Smooth muscle cell of the brain vasculature (primary cell): ENCODE results near the gene POLR1A.
A peak's percentile ranks its signal among the peaks of the same experiment; 100 is the strongest.
"Not testable (repeated sequence)": the region's sequence is repeated elsewhere in the genome, so short reads cannot be mapped to it uniquely, and the experiment has no call there.

Experiments
- DNase-seq: peaks from one replicate; pipeline ENCODE4 v3.0.0-alpha.2; 2012; ENCODE audit warnings: low read depth, low spot score

The POLR1A gene

DNA sequence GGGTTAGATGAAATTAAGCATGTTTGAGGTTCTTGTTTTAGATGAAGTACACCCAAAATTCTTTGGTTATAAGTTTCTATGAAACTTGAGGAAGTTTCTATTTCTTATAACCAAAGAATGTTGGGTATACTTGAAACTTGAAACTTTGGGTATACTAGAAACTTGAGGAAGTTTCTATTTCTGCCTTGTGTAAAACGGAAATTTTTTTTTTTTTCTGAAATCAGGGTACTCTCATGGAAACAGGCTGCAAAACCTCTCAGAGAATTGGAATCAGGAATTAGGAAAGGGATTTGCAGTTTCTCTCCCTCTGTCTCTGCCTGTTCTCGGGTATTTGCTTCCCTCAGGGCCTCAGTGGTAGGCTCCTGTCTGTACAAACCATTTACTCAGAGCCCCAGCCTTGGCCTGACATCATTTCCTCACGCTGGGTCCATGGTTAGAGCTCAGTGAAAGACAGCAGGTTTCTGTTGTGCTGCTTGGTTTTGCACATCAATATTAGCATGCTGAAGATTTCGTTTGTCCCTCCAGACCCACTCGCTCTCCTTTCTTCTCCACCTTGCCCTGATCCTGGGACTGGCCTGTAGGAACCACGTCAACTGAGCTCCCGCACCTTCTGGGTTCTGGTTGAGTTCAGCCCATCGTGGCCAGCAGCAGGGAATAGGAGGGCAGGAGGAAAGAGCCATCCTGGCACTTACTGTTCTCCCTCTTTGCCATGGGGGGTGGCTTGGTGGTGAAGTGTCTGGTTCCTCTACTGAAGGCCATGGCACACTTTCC lies 106.4 kb downstream of the POLR1A start:
- DNase-seq, result peak; percentile 75

DNA sequence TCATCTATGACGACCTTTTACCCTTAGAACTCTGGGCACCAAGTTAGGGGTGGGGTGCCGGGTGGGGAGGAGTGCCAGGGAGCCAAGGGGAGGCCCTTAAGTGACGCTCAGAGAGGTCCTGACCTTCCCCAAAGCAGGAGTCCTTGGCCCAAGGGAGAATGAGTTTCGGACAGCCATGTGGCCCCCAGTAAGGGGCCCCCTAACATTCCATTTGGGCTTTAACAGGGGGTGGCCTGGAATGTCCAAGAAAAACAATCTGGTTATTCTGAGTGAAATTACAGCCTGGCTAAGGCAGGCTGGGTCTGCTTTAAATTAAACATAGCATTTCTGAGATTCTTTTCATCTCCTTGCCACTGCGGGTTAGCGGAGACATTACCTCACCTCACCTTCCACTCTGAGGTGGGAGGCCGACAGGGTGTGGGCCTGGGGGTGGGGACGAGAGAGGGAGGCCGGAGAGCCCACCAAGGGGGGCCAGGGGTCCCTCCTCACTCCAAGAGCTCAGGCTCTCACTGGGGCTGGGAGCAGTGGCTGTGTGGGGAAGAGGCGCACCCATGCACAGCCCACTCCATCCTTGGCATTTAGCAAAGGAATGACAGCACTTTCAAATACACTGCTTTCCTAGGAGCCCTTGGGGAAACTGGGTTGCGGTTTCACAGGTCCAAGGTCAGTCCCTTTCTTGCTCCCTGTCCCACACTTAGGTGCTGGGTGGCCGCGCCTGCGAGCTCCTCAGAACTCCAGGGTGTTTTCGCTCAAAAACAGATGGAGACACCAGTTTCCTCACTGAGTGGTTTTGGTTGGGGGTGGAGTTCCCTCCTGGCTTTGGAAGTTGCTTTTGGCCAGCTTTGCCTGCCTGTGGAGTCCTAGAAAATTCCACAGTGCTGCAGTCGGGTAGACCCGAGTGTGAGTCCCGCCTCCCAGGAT lies 107.4 kb downstream of the POLR1A start:
- peak; percentile 46 for DNase-seq

DNA sequence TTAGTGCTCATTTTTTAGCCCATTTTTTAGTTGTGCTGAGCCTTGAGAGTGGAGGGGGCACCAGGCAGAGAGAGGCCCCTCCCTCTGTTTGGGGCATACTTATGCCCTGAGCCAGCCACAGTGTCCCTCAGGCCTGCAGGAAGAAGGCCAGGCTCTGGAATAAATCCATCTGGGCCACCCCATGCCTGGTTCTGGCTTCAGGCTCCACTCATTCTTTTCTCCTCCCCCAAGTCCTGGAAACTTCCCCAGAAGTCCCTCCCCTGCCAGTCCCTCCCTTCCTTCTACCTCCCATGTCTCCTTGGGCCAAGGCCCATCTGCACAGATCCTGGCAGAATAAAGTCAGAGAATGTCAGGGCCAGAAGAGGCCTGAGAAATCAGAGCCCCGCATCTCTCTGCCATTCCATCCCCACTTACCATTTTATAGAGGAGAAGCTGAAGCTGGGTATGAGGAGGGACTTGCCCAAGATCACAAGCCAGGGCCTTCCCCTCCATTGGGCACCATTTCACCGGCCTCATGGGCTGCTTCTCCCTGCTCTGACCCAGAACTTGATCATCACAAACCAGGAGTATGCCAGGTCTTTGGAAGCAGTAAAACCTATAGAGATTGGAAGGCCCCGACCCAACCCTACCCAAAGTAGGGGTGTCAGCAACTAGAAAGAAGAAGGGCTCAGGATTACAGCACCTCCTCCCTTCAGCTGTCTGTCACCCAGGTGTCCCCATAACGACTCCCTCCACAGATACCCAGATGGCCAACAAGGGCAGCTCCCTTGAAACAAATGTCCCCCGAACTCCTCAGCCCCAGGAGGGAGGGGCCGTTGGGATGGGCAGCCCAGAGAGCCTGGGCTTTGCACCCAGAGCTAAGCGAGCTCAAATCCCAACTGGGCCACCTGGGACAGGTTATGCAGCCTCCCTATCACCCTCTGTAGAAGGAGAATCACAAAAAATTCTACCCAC lies 108.4 kb downstream of the POLR1A start:
- DNase-seq, result no peak

DNA sequence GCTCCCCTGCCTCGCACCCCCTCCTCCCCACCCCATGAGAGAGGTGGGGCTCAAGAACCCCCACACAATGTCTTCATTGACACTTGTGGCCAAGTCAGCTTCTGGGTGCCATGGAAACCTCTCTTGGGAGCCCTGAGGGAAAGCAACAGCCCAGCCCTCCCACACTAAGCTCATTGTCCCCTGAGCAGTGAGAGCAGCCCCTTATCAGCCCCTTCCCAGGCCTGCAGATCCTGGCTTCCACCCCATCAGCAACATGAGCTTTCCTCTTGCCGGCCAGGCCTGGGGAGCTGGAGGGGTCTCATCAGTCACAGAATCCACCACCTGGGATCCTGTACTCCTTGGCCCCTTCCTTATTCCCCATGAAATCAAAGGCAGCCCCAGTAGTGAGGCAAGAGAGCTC lies 109.1 kb downstream of the POLR1A start:
- DNase-seq, result no peak

DNA sequence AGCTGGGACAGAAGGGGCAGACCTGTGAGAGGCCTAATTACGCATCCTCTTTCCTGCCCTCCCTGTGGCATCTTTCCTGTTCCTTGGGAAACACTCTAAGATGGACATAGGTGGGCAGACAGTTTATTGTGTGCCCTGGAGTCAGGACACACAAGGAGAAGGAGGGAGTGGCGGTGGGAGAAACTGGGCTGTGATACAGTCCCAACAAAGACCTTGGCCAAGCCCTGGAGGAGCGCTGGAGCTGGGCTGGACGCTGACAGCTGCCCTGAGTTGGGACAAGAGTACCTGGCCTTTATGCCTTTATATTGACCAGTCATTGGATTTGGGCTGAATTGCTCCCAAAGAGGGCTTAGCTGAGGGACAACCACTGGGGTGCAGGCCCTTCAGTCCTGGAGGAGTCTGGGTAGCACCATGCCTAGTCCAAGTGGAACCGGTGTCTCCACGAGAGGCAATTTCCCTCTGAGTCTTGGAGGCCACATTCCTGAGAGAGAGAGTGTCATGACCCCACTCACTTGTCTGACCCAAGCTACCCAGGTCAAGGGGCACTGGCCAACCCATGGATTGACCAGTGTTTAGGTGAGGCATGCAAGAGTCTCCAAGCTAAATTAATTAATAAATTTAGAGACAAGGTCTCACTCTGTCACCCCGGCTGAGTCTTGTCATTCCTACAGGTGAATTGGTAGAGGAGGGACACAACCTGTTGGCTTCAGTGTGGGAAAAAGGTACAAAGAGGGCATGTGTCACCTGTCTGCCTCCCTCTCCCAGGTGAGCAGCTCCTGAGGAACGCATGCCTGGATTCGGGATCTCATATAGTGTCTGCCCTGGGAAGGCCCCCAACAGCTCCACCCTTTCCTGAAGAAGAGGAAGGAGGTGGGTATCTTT lies 109.8 kb downstream of the POLR1A start:
- DNase-seq, result no peak

DNA sequence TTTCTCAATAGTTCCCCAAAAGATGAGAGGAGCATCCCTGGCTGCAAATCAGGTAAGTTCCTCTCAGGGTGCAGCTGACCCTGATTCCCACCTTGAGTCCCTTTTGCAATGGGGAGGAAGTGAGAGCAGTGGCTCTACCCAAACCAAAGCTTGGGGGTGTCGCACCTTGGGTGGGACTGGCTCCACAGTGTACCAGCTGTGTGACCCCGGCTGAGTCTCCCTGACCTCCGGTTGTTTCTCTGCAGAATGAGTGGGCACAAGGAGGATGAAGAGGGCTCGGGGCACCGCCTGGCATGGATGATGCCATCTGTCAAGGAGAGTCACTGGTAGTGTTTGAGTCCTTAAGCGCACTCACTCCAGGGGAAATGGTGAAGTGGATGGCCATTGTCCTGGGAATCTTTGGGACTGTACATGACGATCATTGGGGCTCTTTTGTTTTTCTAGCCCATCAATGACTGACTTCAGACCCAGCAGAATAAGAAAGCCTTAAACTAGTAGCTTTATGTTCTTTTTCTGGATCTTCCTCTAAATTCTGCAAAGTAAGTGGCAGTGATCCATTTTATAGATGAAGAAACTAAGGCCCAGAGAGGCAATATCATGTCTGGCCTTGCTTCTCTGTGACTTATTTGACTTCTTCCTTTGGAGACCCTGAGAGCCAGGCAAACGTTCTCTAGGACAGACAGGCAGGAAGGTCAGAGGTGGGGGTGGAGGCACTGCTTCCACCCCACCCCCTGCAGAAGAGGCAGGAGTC lies 110.6 kb downstream of the POLR1A start:
- DNase-seq, result no peak

DNA sequence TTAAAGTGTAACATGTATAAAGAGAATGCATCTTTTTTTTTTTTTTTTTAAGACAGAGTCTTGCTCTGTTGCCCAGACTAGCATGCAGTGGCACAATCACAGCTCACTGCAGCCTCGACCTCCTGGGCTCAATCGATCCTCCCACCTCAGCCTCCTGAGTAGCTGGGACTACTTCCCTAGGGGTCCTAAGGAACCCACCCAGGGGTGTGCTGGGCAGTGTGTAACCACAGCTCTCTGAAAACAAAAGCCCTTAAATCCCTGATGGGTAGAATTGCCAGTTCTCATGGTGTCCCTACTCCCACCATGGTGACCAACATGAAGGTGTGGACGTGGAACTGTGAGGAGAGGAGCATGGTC lies 111.3 kb downstream of the POLR1A start:
- DNase-seq, result no peak

DNA sequence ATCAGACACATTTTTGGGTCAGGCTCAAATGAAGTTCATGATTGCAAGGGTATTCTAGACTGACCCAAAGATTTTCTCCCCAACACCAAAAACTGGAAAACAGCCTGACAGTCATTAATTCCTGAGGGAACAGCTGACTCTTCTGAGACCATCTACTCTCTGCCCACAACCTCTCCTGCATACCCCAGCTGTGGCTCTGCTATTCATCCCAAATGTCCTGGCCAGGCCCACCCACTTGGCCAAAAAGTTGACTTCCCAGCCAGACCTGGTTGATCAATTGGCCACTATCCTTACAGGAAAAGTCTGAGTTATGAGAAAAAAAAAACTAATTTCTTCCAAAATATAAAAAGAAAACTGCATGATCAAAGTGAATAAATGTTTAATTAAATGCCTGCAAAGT lies 113.1 kb downstream of the POLR1A start:
- no peak for DNase-seq

DNA sequence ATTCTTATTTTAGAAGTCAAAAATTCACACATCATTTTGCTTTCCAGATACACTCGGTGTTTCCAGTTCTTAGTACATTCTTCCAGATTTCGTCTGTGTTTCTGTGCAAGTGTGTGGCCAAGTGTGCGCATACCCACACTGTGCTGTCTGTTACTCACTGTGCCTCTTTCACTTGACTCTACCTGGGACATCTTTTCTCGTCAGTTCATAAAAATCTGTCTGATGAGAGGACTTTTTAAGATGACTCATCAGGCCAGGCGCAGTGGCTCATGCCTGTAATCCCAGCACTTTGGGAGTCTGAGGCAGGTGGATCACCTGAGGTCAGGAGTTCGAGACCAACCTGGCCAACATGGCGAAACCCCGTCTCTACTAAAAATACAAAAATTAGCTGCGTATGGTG lies 113.6 kb downstream of the POLR1A start:
- not testable (repeated sequence) for DNase-seq

DNA sequence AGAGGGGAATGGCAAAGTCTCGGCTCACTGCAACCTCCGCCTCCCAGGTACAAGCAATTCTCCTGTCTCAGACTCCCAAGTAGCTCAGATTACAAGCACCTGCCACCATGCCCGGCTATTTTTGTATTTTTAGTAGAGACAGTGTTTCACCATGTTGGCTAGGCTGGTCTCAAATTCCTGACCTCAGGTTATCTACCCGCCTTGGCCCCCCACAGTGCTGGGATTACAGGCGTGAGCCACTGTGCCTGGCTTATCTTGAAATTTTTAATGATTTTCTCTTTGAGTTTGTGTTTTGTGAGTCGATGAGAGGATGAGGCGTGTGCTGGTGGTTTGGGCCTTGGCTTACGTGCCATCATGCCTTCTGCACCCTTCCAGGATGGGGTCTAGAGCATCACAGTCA lies 115.6 kb downstream of the POLR1A start:
- no peak for DNase-seq

DNA sequence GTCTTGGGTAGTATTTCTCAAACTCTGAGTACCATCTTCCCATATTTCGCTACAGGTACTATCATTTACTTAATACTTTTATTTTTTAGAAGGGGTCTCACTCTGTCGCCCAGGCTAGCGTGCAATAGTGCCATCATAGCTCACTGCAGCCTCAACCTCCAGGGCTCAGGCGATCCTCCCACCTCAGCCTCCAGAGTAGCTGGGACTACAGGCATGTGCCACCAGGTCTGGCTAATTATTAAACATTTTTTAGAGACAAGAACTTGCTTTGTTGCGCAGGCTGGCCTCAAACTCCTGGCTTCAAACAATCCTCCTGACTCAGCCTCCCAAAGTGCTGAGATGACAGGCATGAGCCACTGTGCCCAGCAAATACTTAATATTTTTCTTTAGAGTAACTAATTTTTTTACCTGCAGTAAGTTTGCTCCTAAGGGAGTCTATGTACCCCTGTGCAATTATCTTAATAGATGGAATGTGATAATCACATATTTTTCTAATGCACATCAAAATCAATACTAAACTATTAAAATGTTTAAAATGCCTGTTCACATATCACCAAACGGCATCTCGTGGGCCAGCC lies 116.3 kb downstream of the POLR1A start:
- DNase-seq, result no peak

DNA sequence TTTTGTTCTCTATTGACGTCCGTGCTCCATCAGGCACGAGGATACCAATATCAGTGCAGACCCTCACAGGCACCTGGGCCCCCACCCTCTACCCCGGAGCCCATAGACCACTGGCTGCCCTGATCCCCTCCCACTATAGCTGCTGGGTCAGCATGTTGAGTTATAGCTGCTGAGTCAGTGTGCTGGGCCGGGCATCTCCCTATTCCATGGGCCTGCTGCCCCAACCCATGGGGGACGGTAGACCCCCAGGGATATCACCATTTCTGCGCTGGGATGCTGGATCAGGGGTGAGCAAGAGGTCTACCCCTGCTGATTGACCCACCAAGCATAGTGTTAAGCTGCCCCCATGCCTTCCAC lies 116.8 kb downstream of the POLR1A start:
- DNase-seq, result no peak

DNA sequence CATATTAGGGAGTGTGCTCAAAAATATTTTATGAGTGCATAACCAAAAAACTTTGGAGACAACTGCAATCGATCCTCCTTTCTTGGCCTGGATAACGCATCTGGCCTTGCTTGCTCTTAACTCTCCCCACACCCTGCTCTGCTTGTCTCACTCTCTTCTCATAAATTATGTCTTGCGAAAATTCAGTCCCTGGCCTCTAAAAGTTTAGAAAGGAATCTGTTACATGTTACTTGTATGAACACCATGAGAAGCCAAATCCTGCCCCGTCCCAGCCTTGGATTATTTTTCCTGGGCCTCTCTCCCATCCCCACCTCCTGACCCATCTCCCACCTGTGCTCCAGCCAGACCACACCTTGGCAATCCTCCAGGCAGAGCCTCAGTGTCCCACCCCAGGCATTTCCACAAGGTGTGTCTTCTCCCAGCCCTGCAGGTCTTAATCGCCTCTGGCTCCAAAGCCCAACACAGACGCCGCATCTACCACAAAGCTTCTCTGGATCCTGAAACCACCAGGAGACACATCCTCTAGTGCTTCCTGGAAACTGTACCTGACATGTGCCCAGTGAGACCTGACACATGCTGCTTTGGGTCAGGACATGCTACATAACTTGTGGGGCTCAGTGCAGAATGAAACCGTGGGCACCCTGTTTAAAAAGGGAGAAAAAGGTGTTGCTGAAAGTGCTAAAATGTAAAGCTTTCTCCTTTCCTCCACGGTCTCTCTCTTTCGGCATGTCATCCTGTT lies 117.3 kb downstream of the POLR1A start:
- no peak for DNase-seq

DNA sequence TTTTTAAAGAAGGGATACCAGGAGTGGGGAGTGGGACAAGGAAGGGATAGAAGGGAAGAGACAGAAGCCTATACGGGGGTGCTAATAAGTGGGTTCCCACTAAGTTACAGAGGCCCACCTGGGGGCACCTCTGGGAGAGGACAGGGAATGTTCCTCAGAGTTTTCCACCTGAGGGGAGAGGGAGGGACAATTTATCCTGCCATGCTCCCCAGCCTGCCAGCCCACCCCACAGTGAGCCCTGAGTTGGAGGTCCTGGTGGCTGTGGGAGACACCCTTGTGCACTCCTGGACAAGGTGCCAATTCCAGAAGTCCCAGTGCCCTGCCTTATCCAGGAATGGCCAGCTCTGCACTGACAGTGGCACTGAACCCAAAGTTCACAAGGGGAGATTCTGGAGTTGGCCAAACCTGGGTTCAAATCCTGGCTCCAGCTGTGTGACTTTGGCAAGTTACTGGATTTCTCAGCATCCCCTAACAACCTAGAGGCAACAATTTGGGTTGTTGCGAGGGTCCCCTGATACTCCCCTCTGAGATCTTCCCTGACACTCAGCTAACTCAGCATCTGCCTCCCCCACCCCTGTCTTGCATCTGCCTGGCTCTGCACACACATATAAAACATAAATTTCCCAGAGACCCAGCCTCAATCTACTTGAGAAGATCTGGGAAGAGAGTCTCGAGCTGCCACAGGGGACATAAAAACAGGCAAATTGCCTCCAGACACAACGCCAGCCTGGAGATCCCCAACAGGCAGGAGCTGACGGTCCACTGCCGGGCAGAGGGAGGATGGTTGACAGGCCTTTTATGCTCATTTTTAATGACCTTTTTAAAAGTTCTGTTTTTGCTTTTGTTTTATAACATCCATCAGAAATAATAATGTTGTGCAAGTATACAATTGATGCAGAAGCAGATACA lies 118.2 kb downstream of the POLR1A start:
- no peak for DNase-seq

DNA sequence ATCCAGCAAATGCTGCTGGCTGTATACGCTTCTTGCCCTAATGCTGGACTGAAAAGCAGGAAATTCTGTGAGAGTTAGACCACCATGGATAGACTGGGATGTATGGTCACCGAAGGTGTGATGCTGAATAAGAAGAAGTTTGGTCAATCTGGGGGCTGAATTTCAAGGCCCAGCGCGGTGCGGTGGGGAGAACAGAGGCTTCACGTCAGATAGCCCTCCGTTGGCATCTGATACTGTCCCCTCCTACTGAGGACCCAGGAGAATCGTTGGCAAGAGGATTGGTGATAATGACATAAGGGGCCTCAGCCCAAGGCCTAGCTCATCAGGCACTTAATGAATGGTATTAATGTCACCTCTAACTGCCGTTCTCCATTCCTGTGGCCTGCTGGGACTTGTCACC lies 119.6 kb downstream of the POLR1A start:
- no peak for DNase-seq

DNA sequence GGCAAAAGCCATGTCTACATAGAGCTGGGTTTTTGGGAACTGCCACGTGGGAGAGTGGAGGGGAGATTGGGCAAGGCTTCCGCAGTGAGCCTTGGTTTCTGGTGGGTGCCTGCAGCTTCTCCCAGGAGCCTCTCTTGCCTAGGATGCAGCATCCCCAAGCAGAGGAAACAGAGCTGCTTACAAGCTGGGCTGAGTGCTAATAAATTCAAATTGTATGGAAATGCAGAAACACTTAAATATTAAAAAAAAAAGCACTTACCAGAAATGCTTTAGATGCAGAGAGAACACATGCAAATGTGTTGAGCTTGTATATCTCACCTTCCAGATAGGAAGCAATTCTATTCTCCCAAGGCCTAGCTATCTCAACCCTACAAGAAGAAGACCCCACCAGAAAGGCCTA lies 120.9 kb downstream of the POLR1A start:
- no peak for DNase-seq

DNA sequence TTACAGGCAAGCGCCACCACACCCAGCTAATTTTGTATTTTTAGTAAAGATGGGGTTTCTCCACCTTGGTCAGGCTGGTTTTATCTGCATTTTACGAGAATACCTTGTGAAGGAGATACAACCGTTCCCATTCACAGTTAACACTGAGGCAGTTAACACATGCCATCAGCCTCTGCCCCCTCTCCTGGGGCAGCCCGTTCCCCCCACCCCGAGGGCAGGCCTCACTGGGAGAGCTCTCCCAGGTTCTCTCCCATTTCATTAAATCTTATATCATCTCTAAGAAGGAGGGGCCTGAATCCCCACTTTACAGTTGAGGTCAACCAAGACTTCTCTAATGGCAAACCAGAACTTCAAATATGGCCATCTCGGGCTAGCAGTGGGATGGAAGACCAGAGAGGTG lies 121.9 kb downstream of the POLR1A start:
- DNase-seq, result no peak
